Transverse colon (tissue), 4 donors: ENCODE results near the gene SUDS3. TPM values are rescaled to one million over a fixed set of nuclear protein-coding genes. Genes with fewer than 3 reads are reported as not detected.

ENCODE experiments used
- DNase-seq: peaks from one replicate; pipeline ENCODE4 v3.0.0-alpha.2; 2019
- H3K27ac ChIP-seq, 4 donors: fragments of 200-600 bp; sonication (generic); 2 replicates each; pipeline ENCODE4 v1.5.1; 2016 to 2018; ENCODE audit warnings: inconsistent platforms in 4 of 4
- H3K27me3 ChIP-seq: fragments of 200-600 bp; sonication (generic); 2 replicates; pipeline ENCODE4 v1.5.1; 2017; ENCODE audit warnings: inconsistent platforms
- H3K36me3 ChIP-seq, 4 donors: fragments of 200-600 bp; sonication (generic); 2 replicates each; pipeline ENCODE4 v1.5.1; 2017 to 2019; ENCODE audit warnings: inconsistent platforms in 4 of 4
- H3K4me1 ChIP-seq, 4 donors: fragments of 200-600 bp; sonication (generic); 2 replicates each; pipeline ENCODE4 v1.5.1; 2017 to 2020; ENCODE audit warnings: inconsistent platforms in 4 of 4
- H3K4me3 ChIP-seq, 4 donors: fragments of 200-600 bp; sonication (generic); 1 replicate in 1 of 4; 2 replicates in 3 of 4; pipeline versions ENCODE4 v1.5.1 to v1.6.1; 2017 to 2019; ENCODE audit warnings: inconsistent platforms in 4 of 4
- H3K9me3 ChIP-seq, 2 donors: fragments of 200-600 bp; sonication (generic); 2 replicates each; pipeline ENCODE4 v1.5.1; 2017 to 2019; ENCODE audit warnings: inconsistent platforms in 2 of 2
- CTCF ChIP-seq, 5 experiments: fragments of 200-600 bp in 3 of 5; fragments of 450-650 bp in 2 of 5; sonication (generic) in 3 of 5; IDR thresholded peaks; 1 replicate in 2 of 5; 2 replicates in 3 of 5; pipeline ENCODE4 v1.5.1; 2016 to 2017; ENCODE audit warnings: antibody characterized with exemption in 5 of 5, inconsistent platforms in 3 of 5, mild to moderate bottlenecking in 2 of 5, moderate library complexity in 1 of 5
- EP300 ChIP-seq: sonication (generic); formaldehyde crosslinking; IDR thresholded peaks from one replicate; pipeline ENCODE4 v1.6.1; 2017; ENCODE audit warnings: antibody characterized with exemption, low read depth
- POLR2A ChIP-seq: fragments of 450-650 bp; IDR thresholded peaks from one replicate; pipeline ENCODE4 v1.6.1; 2016; ENCODE audit warnings: antibody characterized with exemption, mild to moderate bottlenecking, moderate library complexity
- POLR2AphosphoS5 ChIP-seq, 3 donors: sonication (generic); formaldehyde crosslinking; IDR thresholded peaks; one replicate each; pipeline ENCODE4 v1.6.1; 2016; ENCODE audit warnings: antibody characterized with exemption in 3 of 3
- WGBS, 2 donors: methylation state at CpG; one replicate each; pipeline ENCODE4 v1.1.5; 2018; ENCODE audit warnings: low coverage in 1 of 2; 5-methylcytosine and 5-hydroxymethylcytosine counted together
- in situ Hi-C, 4 donors: fragments of 200-750 bp; cut with MboI; loops; one replicate each; pipeline versions ENCODE4 v1.15.0 to v1.15.1; 2017; ENCODE audit warnings: low sequenced_read_pairs in 3 of 4, low pct_ligation_motif_present in 1 of 4, low pct_unique_long_range_greater_than_20kb in 1 of 4
- intact Hi-C: fragments of 100-400 bp; cut with DNase I; formaldehyde crosslinking; loops from one replicate; pipeline ENCODE4 v1.15.1; 2023; ENCODE audit warnings: low total_unique reads
- total RNA-seq, 4 donors: library from RNA; depleted of rRNA; stranded (reverse); fragments of >200 nt; gene quantifications; one replicate each; pipeline ENCODE4 v1.1.0, GENCODE V29; 2016

The SUDS3 gene
- total RNA-seq, 4 donors from 2014 or later: 27.5 to 63.4 (median 45.7) TPM

DNA sequence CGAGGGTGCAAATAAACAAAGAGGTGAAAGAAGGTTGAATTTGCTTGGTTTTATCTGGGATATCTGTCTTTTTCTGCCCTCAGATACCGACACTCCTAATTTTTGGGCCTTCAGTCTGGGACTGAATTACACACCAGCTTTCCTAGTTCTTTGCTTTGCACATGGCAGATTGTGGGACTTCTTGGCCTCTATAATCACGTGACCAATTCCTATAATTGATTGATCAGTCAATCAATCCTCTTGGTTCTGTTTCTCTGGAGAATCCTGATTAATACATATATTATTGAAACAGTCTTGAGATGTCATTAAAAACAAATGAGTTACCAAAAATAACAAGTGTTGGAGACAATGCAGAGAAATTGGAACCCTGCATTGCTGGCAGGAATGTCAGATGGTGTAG is 62.7 kb downstream of the SUDS3 start:
- Histone ChIP-seq H3K36me3 (no peaks in the 10 kb centered on the region), H3K4me3 (no peak overlapping the region), H3K4me1 (no peaks in the 10 kb centered on the region), H3K27ac (no peak overlapping the region), H3K9me3 (no peaks in the 10 kb centered on the region), H3K27me3 (no peaks in the 10 kb centered on the region)
- TF ChIP-seq CTCF (IDR thresholded peaks at IDR 0.05): no peak
- no peak for TF ChIP-seq EP300
- TF ChIP-seq POLR2AphosphoS5 (IDR thresholded peaks at IDR 0.05): no peak
- no peak for TF ChIP-seq POLR2A
- 79 to 85% methylated on average over 3 of the region's 3 CpGs for WGBS, 2 donors
- no peak for DNase-seq
- intact Hi-C loops: no loop called here
- in situ Hi-C loops: no loop called here

GRCh38 chr12:118446247-118446646 is 69.9 kb downstream of the SUDS3 start:
- Histone ChIP-seq H3K4me3 (no peak overlapping the region), H3K36me3 (no peaks in the 10 kb centered on the region), H3K27ac (no peak overlapping the region), H3K4me1 (no peaks in the 10 kb centered on the region), H3K27me3 (no peaks in the 10 kb centered on the region), H3K9me3 (no peaks in the 10 kb centered on the region)
- 56 to 61% methylated on average over 4 of the region's 4 CpGs for WGBS, 2 donors
- TF ChIP-seq EP300 (no peak), POLR2AphosphoS5 (IDR thresholded peaks at IDR 0.05) (no peak), CTCF (IDR thresholded peaks at IDR 0.05) (no peak), POLR2A (no peak)
- in situ Hi-C loops (no loop called here), intact Hi-C loops (no loop called here)
- DNase-seq: no peak

DNA sequence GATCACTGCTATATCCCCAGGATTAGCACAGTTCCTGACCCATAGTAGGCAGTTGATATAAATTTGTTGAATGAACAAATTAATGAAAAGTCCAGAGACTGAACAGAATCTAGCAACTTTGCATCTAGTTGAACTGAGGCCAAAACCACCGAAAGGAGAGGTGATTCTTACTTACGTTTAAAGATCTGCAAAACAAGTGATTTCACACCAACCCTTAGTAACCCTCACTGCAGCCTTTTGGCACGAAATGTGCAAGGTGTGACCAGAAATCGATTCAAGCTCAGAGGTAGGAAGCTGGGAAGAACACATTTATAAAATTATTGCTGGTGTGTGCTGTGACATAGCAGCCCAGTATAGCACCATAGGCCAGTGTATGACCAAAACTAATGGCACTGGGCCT is 70.8 kb downstream of the SUDS3 start:
- Histone ChIP-seq H3K27ac (no peak overlapping the region), H3K36me3 (no peaks in the 10 kb centered on the region), H3K27me3 (no peaks in the 10 kb centered on the region), H3K4me3 (no peak overlapping the region), H3K4me1 (no peaks in the 10 kb centered on the region), H3K9me3 (no peaks in the 10 kb centered on the region)
- TF ChIP-seq POLR2A: no peak
- no peak for TF ChIP-seq CTCF (IDR thresholded peaks at IDR 0.05)
- no peak for TF ChIP-seq POLR2AphosphoS5 (IDR thresholded peaks at IDR 0.05)
- no peak for TF ChIP-seq EP300
- WGBS, 2 donors: 64 to 76% methylated on average over 2 to 4 of the region's 4 CpGs
- in situ Hi-C loops: no loop called here
- intact Hi-C loops: no loop called here
- DNase-seq: no peak

GRCh38 chr12:118448341-118448740 is 72.0 kb downstream of the SUDS3 start:
- in situ Hi-C loops (no loop called here), intact Hi-C loops (no loop called here)
- H3K9me3 ChIP-seq: no peaks in the 10 kb centered on the region
- 64 to 100% methylated on average over 1 of the region's 1 CpG for WGBS, 2 donors
- H3K27ac ChIP-seq: no peak overlapping the region
- H3K4me1 ChIP-seq: no peaks in the 10 kb centered on the region
- H3K27me3 ChIP-seq: no peaks in the 10 kb centered on the region
- no peak overlapping the region for H3K4me3 ChIP-seq
- TF ChIP-seq POLR2AphosphoS5 (IDR thresholded peaks at IDR 0.05) (no peak), POLR2A (no peak), EP300 (no peak), CTCF (IDR thresholded peaks at IDR 0.05) (no peak)
- H3K36me3 ChIP-seq: no peaks in the 10 kb centered on the region
- no peak for DNase-seq
